ENCODE data around the gene DYNC2H1.

DYNC2H1 gene

GRCh38 chr11:103147627-103148026 is 38.4 kb downstream of the DYNC2H1 start:
- no peak for DNase-seq

- no peak for DNase-seq
Observed at GRCh38 chr11:103157542-103157941, 48.3 kb downstream of the DYNC2H1 start.

- DNase-seq, result no peak
Observed at GRCh38 chr11:103164093-103164796, 55.0 kb downstream of the DYNC2H1 start.

DNA sequence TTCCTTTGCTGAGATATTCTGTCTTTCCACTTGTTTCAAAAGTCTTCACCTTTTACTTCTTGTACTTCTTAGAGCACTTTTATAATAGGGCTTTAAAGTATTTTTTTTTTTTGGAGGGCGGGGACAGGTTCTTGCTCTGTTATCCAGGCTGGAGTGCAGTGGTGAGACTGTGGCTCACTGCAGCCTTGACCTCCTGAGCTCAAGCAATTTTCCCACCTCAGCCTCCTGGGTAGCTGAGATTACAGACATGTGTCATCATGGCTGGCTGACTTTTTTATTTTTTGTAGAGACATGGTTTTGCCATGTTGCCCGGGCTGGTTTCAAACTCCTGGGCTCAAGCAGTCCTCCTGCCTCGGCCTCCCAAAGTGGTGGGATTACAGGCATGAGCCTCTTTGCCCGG is 57.9 kb downstream of the DYNC2H1 start:
- DNase-seq, result no peak

DNA sequence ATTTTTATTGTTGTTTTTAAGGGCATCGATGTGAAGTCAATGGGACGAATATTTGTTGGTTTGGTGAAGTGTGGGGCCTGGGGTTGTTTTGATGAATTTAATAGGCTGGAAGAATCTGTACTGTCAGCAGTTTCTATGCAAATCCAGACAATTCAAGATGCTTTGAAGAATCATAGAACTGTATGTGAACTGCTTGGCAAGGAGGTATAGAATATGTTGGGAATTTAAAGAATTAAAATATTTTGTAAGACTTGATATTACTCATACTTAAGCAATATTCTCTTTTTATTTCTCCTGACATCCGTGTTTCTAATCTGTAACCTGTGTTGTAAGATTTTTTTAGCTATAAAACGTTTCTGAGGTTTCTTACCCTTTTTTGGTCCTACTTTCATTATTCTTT is 61.6 kb downstream of the DYNC2H1 start:
- no peak for DNase-seq

DNA sequence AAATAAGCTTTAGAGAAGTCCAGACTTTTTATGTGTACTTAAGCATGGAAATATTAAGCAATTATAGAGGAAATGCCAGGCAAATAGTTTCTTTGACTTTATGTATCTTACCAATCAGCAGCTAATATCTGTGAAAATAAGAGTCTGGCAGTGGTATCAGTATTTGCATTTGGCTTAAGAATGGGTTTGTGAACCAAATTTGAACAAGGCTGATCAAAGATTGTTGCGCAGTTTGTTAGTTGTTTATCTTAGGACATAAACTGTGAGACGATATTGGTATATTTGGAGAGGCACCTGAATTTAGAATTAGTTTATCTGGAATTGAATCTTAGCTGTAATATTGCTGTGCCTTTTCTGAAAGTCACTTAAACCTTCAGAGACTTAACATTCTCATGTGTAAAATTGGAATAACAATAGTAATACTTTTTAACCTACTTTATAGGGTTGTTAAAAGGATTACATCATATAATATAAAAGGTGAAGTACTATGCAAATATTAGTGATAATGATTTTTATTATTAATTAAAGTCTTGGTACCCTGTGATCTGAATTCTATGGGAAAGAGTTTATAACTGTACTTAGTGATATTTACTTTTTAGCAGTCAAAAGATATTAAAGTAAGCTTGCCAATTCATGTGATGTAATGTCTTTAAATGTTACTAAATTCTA is 66.4 kb downstream of the DYNC2H1 start:
- no peak for DNase-seq

- no peak for DNase-seq
Observed at GRCh38 chr11:103183981-103184611, 74.9 kb downstream of the DYNC2H1 start.

- peak; percentile 45 for DNase-seq
Observed at GRCh38 chr11:103202048-103202651, 92.9 kb downstream of the DYNC2H1 start.

GRCh38 chr11:103210543-103210942 is 101.3 kb downstream of the DYNC2H1 start:
- no peak for DNase-seq

- no peak for DNase-seq
Observed at GRCh38 chr11:103215812-103216211, 106.6 kb downstream of the DYNC2H1 start.

- DNase-seq, result no peak
Observed at GRCh38 chr11:103220133-103220532, 110.9 kb downstream of the DYNC2H1 start.

DNA sequence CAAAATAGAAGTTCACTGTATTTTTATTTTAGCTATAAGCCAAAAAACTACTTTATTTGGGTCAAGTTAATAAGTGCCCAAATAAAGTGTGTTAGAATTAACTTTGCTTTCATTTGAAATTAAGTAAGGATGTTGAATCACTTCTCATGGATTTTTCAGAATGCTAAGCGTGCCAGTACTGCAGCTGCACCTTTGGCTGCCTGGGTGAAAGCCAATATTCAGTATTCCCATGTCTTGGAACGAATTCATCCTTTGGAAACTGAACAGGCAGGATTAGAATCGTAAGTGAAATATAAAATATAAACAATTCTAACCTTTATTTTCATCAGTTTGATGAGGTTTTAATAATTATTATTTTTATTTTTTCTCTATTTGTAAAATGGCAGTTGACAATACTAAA is 113.6 kb downstream of the DYNC2H1 start:
- no peak for DNase-seq

GRCh38 chr11:103228807-103229206 is 119.6 kb downstream of the DYNC2H1 start:
- DNase-seq, result no peak

DNA sequence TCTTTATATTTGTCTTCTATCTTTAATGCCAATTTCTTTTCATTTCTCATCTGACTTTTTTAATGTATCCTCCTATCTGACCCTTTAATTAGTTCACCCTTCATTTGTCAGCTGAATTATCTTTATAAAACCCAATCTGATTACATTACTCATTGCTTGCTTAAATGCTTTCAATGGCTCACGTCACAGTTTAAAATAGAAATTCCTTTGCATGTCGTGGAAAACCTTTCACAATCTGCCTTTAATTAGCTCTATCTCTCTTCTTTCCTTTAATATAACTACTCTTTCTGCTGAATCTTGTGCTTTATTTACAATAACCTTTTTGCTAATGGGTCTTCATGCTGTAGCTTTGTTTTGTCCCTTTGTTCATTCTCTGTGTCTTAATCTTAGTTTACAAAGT is 125.7 kb downstream of the DYNC2H1 start:
- no peak for DNase-seq

GRCh38 chr11:103241574-103241973 is 132.3 kb downstream of the DYNC2H1 start:
- DNase-seq, result no peak

GRCh38 chr11:103254123-103254522 is 144.9 kb downstream of the DYNC2H1 start:
- no peak for DNase-seq

GRCh38 chr11:103257360-103257759 is 148.1 kb downstream of the DYNC2H1 start:
- peak; percentile 17 for DNase-seq

DNA sequence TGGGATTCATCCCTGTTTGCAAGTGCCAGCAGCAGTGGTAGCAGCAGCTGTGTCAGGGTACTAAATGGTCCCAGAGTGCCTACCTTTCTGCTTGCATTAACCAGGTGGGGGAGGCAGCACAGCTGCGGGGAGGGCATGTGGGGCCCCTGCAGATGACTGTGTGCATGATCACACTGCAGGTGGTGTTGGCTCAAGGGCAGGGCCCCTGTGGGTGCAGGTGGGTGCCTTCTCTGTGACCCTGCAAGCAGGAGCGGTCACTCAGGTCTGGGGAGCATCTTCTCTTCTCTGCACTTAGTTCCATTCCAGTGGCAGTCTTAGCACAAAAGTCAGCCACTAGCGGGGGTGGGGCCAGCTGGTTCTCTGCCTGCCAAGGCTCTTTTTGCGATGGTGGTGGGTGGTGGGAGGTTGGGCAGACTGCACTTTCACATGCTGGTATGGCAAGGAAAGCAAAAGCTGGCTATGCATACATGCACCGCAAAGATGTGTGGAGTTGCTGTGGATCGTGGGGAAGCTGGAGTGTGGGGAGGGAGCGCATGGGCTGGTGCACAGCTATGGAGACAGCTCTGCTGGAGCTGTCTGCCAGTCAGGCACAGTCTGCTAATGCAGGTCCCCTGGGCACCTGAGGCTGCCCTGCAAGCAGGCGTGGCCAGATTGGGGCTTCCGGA is 157.1 kb downstream of the DYNC2H1 start:
- DNase-seq, result no peak

DNA sequence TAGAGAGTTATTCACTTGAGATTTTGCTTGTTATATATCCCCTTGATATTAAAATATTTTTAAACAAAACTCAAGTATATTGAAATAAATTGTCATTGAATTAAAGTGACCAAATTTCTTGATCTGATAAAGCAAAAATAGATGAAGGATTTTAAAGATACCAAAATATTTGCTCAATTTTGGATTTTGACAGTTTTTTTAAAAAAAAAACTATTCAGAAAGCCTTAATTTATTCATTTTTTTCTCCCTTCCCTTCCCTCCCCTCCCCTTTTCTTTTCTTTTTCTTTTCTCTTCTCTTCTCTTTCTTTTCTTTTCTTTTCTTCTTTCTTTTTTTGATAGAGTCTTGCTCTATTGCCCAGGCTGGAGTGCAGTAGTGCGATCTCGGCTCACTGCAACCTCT is 163.7 kb downstream of the DYNC2H1 start:
- no peak for DNase-seq

DNA sequence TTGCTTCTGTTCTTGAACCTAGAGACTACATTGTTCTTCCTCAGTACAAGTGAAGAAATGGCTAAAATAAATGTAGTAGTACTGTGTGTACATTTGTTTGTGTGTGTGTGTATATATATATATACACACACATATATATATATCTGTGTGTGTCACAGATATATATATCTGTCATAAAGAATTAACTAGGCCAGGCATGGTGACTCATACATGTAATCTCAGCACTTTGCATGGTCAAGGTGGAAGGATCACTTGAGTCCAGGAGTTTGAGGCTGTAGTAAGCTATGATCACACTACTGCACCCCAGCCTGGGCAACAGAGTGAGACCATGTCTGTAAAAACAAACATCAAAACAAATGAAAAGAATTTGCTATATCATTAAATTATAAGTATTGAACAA is 164.8 kb downstream of the DYNC2H1 start:
- DNase-seq, result no peak

DNA sequence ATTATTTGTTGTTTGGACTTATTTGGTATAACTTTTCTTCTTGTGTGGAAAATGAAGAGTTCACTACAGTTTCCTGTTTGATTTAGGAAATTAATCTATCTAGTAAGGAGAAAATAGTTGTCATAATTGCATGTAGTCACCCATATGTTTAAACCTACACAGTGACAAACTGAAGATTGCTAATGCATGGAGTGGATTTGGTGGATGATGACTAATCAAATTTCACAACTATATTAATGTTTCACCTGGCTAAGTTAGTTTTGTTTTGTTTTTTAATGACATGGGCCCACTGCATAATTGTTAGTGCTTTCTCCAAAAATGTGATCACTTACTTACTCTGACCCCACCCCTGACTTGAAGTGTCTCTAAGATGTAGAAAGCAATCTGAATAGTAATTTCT is 170.6 kb downstream of the DYNC2H1 start:
- DNase-seq, result no peak

- DNase-seq, result no peak
Observed at GRCh38 chr11:103281301-103281700, 172.1 kb downstream of the DYNC2H1 start.

GRCh38 chr11:103284260-103284659 is 175.0 kb downstream of the DYNC2H1 start:
- no peak for DNase-seq

Data from NCI-H1092 treated with DMSO at 0.1 percent for 48 hours (cell line).